Right lobe of liver (tissue), 6 donors: ENCODE results near the gene CLK2. TPM values are rescaled to one million over a fixed set of nuclear protein-coding genes. Genes with fewer than 3 reads are reported as not detected.
"Not testable (repeated sequence)": the region's sequence is repeated elsewhere in the genome, so short reads cannot be mapped to it uniquely, and the experiment has no call there.

Experiments
- ATAC-seq, 4 donors: fragments of 200-7000 bp; cut with Tn5 transposase; one replicate each; pipeline ENCODE4 v1.9.1; 2020; ENCODE audit warnings: mild to moderate bottlenecking in 4 of 4, moderate library complexity in 4 of 4
- DNase-seq, 3 donors: peaks; one replicate each; pipeline ENCODE4 v3.0.0-alpha.2; 2020
- H3K27ac ChIP-seq, 3 donors: fragments of 200-600 bp; one replicate each; pipeline ENCODE4 v1.8.0; 2022
- H3K27me3 ChIP-seq, 2 donors: fragments of 200-600 bp; one replicate each; pipeline ENCODE4 v1.8.0; 2022
- H3K36me3 ChIP-seq, 4 donors: fragments of 200-600 bp; sonication (generic) in 1 of 4; one replicate each; pipeline versions ENCODE4 v1.5.1 to v1.8.0; 2017 to 2022; ENCODE audit warnings: control low read depth in 1 of 4
- H3K4me1 ChIP-seq, 4 donors: fragments of 200-600 bp; sonication (generic) in 1 of 4; one replicate each; pipeline versions ENCODE4 v1.5.1 to v1.8.0; 2017 to 2022; ENCODE audit warnings: control low read depth in 1 of 4
- H3K4me3 ChIP-seq, 3 donors: fragments of 200-600 bp; one replicate each; pipeline ENCODE4 v1.8.0; 2022
- H3K9me3 ChIP-seq, 4 donors: fragments of 200-600 bp; sonication (generic) in 1 of 4; one replicate each; pipeline versions ENCODE4 v1.5.1 to v1.8.0; 2017 to 2022; ENCODE audit warnings: control low read depth in 1 of 4
- POLR2A ChIP-seq: fragments of 450-650 bp; IDR thresholded peaks from one replicate; pipeline ENCODE4 v1.6.1; 2017; ENCODE audit warnings: antibody characterized with exemption, mild to moderate bottlenecking
- WGBS: methylation state at CpG from one replicate; pipeline ENCODE4 v1.1.6; 2018; ENCODE audit warnings: low coverage, low lambda C conversion rate; ENCODE audit not compliant: insufficient coverage; ENCODE audit errors: missing lambda C conversion rate; 5-methylcytosine and 5-hydroxymethylcytosine counted together
- intact Hi-C, 2 donors: fragments of 100-400 bp; cut with DNase I; formaldehyde crosslinking; loops; one replicate each; pipeline versions ENCODE4 v1.11.2 to v1.14.1; 2022
- total RNA-seq, 6 experiments: library from RNA; depleted of rRNA in 2 of 6; stranded (reverse); fragments of >200 nt in 2 of 6; fragmentation: NEBNext Ultra II Directional in 3 of 6; extraction: Animal tissue kit (Norgen Biotek cat#: 25700) in 3 of 6; gene quantifications; one replicate each; pipeline versions ENCODE4 v1.1.0 to v1.2.4, GENCODE V29; 2016 to 2023
- TF ChIP-seq, protein P1 (sequence below), 4 donors: fragments of 200-600 bp in 3 of 4; fragments of 450-650 bp in 1 of 4; IDR thresholded peaks; one replicate each; pipeline versions ENCODE4 v1.5.1 to v1.8.0; 2016 to 2022; ENCODE audit warnings: antibody characterized with exemption in 4 of 4, mild to moderate bottlenecking in 2 of 4
- donor health status: DM: no; HTN: yes; CAD: no.
- donor health status: DM: no; HTN: no; CAD: no.
- donor health status: DM: no; HTN: no; CAD: no.
- donor health status: DM: no; HTN: yes; CAD: no.
- donor health status: DM: no; HTN: yes; CAD: no.

The CLK2 gene
- total RNA-seq, 6 experiments from 2014 or later: 10.4 to 29.2 (median 20.2) TPM

GRCh38 chr1:155295942-155296267, 22.6 kb upstream of the CLK2 start:
- WGBS: 80% methylated on average over 1 of the region's 7 CpGs
- H3K9me3 ChIP-seq: no peaks in the 10 kb centered on the region
- peaks cover 0 to 2% (median 0%) of the 10 kb centered on the region in 4 donors for H3K36me3 ChIP-seq
- no peak overlapping the region for H3K4me3 ChIP-seq
- DNase-seq (no peak), ATAC-seq (no peak)
- no peak for TF ChIP-seq POLR2A
- TF ChIP-seq, protein P1, sequence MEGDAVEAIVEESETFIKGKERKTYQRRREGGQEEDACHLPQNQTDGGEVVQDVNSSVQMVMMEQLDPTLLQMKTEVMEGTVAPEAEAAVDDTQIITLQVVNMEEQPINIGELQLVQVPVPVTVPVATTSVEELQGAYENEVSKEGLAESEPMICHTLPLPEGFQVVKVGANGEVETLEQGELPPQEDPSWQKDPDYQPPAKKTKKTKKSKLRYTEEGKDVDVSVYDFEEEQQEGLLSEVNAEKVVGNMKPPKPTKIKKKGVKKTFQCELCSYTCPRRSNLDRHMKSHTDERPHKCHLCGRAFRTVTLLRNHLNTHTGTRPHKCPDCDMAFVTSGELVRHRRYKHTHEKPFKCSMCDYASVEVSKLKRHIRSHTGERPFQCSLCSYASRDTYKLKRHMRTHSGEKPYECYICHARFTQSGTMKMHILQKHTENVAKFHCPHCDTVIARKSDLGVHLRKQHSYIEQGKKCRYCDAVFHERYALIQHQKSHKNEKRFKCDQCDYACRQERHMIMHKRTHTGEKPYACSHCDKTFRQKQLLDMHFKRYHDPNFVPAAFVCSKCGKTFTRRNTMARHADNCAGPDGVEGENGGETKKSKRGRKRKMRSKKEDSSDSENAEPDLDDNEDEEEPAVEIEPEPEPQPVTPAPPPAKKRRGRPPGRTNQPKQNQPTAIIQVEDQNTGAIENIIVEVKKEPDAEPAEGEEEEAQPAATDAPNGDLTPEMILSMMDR (IDR thresholded peaks at IDR 0.05): no peak
- no peaks in the 10 kb centered on the region for H3K27me3 ChIP-seq
- H3K27ac ChIP-seq: no peak overlapping the region
- peaks cover 0 to 7% (median 0%) of the 10 kb centered on the region in 4 donors for H3K4me1 ChIP-seq
- intact Hi-C loops: no loop called here

DNA sequence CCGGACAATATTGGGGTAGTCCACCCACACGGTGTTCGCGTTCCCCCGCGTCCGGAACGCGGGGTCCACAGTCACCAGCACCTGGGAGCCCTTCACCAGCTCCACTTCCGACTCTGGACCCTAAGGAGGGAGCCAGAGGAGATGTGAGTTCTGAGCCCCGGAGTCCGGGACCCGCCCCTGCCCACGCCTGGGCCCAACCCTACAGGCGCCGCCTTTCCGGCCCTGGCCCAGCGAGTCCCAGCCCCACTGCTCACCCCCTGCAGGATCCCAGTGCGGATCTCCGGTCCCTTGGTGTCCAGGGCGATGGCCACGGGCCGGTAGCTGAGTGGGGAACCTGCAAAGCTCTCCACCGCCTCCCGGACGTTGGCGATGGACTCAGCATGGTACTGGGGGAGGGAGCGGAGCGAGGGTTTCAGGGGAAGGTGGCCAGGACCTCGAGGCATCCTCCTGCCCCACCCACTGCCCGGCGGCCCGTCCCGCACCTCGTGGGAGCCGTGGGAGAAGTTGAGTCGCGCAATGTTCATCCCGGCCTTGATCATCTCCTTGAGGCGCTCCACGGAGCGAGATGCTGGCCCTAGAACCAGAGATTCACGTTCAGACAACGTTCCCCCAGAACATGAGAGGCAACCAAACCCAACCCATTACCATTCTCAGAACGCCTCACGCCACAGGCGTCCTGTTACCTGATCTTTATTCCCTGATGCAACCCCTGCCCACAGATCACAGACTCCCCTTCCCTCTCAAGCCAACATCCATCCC, 22.1 kb upstream of the CLK2 start:
- 50% methylated on average over 4 of the region's 47 CpGs for WGBS
- Histone ChIP-seq H3K4me1 (peaks cover 0 to 6% (median 0%) of the 10 kb centered on the region in 4 donors), H3K4me3 (no peak overlapping the region), H3K27me3 (no peaks in the 10 kb centered on the region), H3K36me3 (peaks cover 0 to 2% (median 0%) of the 10 kb centered on the region in 4 donors), H3K9me3 (no peaks in the 10 kb centered on the region), H3K27ac (no peak overlapping the region)
- DNase-seq: no peak
- peak in 2 of 4 donors; percentile 6 to 11 for ATAC-seq
- intact Hi-C loops: no loop called here
- TF ChIP-seq, protein P1 (IDR thresholded peaks at IDR 0.05): no peak
- no peak for TF ChIP-seq POLR2A

DNA sequence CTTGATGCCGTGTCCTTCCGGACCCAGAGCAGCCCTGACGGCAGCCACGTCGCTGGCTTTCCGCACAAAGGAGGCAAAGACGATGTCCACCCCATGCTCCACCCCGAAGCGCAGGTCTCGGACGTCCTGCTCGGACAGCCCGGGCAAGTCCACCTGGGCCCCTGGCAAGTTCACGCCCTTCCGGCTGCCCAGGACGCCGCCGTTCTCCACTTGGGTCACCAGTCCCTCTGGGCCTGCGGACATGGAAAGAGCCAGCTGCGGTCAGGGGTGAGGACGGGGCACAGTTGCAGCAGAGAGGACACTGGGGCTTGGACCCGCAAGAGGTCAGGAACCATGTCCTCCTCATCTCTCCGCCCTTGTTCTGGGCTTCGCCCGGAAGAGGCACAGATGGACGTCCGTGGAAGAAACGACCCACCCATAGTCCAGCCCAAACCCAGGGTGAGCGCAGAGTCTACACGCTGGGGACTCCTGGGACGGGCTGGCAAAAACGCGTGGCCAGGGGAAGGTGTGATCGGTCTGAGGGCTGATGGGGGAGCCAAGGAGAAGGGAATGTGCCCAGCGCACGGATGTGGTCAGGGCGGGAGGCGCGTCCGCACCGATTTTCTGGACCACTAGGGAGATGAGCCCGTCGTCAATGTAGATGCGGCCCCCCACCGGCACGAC, 21.3 kb upstream of the CLK2 start:
- no peaks in the 10 kb centered on the region for H3K9me3 ChIP-seq
- peak in 1 of 4 donors; percentile 13 for ATAC-seq
- H3K27ac ChIP-seq: no peak overlapping the region
- peaks cover 0 to 2% (median 0%) of the 10 kb centered on the region in 4 donors for H3K36me3 ChIP-seq
- intact Hi-C loops: no loop called here
- H3K4me1 ChIP-seq: peaks cover 0 to 2% (median 0%) of the 10 kb centered on the region in 4 donors
- TF ChIP-seq, protein P1 (IDR thresholded peaks at IDR 0.05): no peak
- TF ChIP-seq POLR2A: no peak
- no peaks in the 10 kb centered on the region for H3K27me3 ChIP-seq
- DNase-seq: no peak
- WGBS: 82% methylated on average over 16 of the region's 46 CpGs
- H3K4me3 ChIP-seq: no peak overlapping the region

- no peak for TF ChIP-seq POLR2A
- TF ChIP-seq, protein P1 (IDR thresholded peaks at IDR 0.05): no peak
- Histone ChIP-seq H3K36me3 (peaks cover 0 to 2% (median 0%) of the 10 kb centered on the region in 4 donors), H3K4me3 (no peak overlapping the region), H3K27me3 (no peaks in the 10 kb centered on the region), H3K4me1 (no peaks in the 10 kb centered on the region), H3K27ac (no peak overlapping the region), H3K9me3 (no peaks in the 10 kb centered on the region)
- intact Hi-C loops: no loop called here
- DNase-seq (no peak), ATAC-seq (no peak)
- 80% methylated on average over 7 of the region's 17 CpGs for WGBS
These were observed 19.9 kb upstream of the CLK2 start for GRCh38 chr1:155293086-155293749.

DNA sequence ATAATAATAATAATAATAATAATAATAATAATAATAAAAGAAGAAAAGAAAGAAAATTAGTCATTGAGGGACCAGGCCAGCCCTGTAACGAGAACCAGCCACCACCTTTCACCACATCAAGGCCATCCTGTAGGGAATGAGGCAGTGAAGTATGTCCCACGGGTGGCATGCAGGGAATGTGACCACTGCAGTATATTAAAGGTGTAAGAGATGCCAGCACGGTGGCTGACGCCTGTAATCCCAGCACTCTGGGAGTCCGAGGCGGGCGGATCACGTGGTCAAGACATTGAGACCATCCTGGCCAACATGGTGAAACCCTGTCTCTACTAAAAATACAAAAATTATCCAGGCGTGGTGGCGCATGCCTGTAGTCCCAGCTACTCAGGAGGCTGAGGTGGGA, 17.7 kb upstream of the CLK2 start:
- H3K36me3 ChIP-seq, intact Hi-C loops: not testable (repeated sequence)
- WGBS: 88% methylated on average over 1 of the region's 10 CpGs

More for the DNA sequence above, 17.7 kb upstream of the CLK2 start:
- H3K9me3 ChIP-seq, H3K4me1 ChIP-seq, H3K27ac ChIP-seq, H3K4me3 ChIP-seq, ATAC-seq, DNase-seq, H3K27me3 ChIP-seq: not testable (repeated sequence)
